Left forelimb (tissue), 1 donor: Measurements from ENCODE around the gene STK35.
A peak's percentile ranks its signal among the peaks of the same experiment; 100 is the strongest.

Experiments used
- DNase-seq: peaks from one replicate; pipeline ENCODE4 v3.0.0-alpha.2; 2018; ENCODE audit warnings: low spot score

Gene STK35

DNA sequence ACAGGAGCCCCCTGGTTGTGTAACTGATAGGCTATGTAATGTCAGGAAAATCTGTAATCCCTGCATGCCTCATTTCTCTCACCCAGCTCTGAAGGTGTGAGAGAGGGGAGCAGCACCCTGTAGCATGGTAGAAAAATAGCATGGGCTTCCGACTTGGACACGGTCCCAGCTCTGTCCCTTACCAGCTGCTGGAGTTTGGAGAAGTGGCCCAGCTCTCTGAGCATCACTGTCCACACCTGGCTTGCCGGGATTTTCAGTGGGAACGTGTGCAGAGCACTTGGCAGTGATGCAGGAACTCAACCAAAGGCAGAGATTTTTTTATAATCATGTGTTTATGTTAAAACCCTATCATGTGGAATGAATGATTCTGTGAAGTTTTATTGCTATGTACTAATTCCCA lies 34.6 kb downstream of the STK35 start:
- no peak for DNase-seq

DNA sequence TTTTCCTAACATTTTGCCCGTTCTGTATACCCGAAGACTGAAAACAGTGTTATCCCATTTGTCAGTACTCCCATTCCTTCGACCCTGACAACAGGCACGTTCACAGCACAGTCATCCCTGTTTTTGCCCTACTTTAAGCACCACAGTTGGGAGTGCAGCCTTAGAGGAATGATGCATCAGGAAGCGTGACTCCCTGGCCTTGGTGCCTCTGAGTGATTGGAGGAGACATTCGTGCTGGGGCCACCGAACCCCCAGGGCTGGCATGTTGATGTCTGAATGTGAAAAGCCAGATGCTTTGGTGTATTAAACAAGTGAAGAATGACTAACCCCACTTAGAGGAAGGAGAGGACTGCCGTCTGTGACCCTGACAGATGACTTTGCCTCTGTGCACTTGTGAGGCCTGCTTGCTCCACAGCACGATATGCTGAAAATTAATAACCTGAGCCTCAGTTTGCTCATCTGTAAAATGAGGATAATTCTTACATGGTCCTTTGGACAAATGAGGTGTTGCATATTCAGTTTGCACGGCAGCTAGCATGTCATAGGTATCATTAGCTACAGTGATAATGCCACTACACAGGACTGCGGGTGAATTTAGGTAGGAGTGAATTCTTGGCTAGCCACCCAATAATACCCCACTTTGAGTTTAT lies 36.0 kb downstream of the STK35 start:
- no peak for DNase-seq

DNA sequence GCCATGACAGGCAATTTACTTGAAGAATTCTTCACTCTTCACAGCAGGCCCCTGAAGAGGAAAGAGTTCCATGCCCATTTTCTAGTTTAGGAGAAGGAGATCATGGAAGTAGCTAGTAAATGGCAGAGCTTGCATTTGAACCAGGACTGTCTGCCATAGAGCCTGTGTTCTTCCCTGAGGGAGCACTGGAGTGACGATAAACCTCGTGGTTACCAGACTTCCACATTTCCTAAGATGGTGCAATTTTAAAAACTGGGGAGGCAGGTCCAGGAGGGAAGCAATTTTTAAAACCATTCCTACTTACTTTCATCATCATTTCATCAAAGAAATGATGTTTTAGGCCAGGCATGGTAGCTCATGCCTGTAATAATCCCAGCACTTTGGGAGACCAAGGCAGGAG lies 36.8 kb downstream of the STK35 start:
- no peak for DNase-seq

DNA sequence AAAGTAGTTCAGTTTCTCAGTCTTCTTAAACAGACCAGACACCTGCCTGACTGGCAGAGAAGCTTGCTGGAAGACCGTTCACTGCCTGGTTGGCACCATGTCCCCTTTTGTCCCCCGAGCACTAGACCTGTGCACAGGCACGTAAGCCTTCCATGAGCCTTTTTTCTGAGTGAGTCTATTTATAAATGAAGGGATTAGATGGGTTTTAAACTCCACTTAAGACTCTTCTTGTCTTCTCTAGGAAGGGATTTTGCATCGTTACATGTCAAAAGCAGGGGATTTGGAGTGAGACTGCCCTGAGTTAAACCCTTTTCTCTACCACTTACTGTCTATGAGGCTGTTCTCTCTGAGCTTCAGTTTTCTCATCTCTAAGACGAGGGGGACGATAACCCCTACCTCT lies 37.6 kb downstream of the STK35 start:
- DNase-seq, result no peak

DNA sequence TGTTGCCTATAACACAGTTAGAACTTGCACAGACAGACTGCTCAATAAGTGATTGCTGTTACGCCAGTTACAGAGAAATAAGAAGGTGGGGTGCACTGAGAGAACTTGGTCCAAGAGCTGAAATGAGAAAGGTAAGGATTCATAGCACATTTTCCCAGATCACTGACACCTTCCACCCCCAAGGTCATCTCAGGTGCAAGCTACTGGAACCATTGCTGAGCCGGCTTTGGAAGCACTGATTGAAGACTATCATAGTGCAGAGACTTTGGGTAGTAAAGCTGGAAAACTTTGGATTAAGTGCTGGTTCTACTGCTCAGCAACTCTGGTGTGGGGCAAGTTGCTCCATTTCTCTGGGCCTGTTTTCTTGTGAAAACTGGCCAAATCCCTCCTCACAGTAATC lies 38.1 kb downstream of the STK35 start:
- DNase-seq, result no peak

DNA sequence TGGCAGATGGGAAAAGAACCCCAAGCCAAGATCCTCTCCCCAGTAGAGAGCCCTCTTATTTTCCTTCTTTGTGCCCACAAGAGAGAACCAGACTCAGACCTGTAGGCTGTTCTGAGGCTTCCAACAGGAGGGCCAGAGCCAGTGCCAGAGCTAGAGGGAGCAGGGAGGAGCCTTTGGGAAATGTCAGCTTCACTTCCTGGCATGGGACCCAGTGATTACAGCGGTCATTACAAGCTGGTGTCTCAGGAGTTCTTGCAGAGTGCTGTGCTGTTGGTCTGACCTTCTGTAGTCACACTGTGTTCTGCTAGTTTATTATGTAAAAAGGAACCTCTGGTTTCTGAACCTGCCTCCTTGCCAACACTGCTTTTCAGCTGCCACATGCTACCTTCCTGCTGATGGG lies 38.9 kb downstream of the STK35 start:
- DNase-seq, result no peak

DNA sequence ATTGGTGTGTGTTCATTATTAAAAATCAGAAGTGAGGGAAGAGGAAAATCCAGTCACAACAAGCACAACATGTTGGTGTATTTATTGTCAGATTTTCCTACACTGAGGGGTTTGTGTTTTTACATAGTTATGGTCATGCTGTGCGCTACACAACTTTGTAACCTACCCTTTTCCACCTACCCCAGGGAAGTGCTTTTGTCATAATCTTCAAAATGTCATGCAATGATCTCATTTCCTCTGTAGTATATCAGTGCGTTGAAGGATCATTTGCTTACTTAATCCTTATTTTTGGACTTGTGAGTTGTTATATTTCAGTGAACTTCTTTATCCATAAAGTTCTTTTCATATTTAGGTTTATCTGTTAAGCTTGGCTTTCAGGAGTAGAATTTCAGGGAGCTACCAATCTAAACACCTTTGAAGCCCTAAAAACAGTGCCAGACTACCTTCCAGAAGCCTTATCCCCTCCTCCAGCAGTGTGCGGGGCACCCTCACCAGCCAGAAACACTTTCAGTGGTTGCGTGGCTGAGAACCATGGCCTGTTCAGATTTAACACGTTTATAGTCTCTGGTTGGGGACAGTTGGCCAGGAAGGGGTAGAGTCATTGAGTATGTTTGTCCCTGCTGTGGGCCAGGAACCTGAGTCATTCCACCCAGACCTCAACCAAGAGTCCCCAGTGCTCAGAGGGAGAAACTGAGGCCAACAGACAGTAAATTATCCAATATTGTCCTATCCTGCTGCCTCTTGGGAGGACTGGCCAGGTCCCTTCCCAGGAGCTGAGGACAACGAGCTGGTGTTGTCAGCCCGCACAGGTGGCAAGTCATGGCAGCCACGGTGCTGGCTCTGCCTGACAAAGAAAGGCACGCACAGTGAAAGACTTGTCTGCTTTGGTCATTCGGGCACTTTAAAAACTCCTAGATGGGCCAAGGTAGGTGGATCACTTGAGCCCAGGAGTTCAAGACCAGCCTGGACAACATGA lies 40.3 kb downstream of the STK35 start:
- no peak for DNase-seq

DNA sequence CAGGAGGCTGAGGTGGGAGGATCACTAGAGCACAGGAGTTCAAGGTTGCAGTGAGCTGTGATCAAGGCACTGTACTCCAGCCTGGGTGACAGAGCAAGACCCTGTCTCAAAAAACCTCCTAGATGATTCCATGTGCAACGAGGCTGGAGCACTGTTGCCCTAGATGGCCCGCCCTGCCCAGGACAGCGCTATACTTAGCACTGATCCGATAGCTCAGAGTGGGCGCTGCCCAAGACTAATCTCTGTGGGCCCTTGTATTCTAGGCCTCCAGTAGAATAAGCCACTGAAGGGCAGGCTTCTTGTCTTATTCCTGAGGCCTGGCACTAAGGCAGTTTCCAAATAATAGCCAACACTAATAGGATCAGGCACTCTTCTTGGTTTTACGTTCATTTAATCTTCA lies 41.0 kb downstream of the STK35 start:
- no peak for DNase-seq

DNA sequence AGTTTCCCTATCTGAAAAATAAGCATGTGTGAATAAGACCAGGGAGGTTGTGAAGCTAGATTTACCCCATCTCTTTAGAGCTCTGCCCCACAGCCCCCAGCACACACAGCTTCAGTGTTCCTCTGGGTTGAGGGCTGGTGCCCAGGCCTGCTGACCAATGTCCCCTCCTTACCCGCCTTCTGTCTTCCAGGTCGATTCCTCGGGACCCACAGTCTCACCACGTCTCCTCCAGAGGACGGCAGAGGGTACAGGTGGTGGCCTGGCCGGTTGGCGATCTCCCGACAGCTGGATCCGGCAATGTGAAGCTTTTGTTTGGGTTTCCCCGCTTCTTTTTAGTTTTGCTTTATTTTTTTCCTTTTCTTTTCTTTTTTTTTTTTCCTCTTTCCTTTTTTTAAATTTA lies 42.0 kb downstream of the STK35 start:
- no peak for DNase-seq

DNA sequence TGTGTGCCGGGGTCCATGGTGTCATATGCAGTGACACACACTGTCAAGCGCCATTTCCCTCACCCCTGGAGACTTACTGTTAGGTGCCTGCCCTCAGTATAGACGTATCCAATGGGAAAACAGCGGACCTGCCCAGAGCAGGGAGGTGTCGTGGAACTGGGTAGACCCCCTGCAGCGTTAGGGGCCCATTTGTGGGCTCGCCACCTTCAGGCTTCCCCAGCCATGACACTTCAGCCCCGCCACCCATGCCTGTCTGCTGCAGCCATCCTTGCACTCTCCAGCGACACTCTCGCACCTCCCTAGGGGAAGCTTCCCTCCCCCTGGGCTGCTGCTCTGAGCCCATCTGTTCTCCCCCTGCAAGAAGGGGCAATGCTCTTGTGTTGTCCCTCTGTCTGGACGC lies 43.2 kb downstream of the STK35 start:
- no peak for DNase-seq

DNA sequence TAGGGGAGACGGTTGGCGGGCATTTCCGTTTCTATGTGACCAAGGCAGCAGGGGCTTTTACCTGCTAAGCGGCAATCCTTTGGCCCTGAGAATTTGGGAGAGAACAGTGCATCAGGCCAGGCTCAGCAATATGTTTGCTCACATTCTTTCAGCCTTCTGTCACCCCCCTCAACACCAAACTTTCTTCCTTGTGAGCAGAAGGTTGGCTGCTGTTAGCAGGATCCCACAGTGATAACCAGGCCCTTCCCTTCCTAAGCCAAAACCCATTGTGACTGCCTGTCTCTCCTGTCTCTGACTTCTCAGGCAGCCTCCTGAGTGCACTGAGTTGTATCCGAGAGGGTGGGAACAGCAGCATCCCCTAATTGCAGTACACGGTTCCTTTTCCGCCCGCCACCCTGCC lies 43.7 kb downstream of the STK35 start:
- no peak for DNase-seq

DNA sequence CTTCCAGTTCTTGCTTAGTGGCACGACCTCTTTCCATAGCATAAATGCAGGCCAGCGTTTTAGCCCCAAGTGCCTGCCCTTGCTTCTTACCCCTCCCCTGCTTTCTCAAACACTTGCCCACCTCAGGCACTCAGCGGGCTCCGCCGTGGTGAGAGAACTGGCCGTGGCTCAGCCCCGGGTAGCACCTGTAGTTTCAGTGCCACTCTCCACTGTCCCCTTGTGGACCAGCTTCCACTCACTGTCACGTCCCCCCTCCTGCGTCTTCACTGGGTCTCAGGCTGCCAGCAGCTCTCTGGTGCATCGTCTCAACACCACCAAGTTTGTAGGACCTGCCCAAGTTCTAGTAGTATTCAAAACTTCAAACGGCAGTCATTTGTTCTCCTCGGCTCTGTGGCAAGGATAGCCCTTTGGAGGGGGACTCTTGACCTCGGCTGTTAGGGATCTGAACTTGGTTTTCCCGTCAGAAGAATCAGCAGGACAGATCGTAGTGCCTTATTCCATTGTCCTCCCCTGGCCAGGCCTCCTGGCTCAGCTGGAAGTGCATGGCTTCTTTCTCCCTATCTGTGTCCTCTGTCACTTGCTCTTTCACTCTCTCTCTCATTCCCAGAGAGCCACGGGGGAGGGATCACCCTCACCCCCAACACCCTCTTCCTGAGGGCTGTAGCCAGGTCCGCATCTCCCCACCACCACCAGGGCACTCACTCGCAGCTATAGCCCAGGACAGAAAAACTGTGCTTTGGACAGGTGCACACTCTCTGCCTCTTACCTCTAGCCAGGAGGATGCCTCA lies 44.6 kb downstream of the STK35 start:
- no peak for DNase-seq

DNA sequence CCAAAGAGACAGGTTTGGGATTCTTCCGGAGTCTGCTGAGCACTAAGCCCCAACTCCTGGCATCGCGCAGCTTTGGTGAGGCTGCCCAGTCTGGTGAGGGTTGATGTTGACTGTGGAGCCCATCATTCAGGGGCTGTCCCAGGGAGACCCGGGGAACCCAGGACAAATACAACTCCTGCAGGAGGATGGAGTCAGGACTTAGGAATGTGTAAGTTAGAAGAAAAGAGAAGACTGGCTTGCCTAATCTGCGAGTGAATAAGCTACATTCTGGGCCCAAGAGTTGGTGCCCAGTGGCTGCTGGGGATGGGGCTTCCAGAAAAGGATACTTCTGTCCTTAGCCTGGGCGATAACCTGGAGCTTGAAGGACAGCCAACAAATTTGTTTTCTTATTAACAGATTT lies 47.9 kb downstream of the STK35 start:
- DNase-seq, result no peak

DNA sequence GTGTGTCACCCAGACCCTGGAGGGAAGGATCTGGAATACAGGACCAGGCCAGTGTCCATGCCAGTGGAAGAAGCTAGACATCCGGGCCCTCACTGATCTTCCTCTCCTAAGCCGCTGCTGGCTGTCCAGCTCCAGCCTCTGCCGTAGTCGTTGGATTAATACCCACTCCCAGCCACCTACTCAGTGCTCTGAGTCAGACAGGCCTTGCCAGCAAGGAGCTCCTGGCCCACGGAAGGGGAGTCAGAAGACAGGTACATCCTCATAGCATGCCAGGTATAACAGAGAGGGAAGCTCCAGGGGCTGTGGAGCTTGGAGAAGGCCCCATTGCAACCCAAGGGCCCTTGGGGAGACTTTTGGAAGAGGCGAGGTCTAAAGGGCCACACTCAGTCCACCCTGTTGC lies 49.0 kb downstream of the STK35 start:
- DNase-seq, result no peak

DNA sequence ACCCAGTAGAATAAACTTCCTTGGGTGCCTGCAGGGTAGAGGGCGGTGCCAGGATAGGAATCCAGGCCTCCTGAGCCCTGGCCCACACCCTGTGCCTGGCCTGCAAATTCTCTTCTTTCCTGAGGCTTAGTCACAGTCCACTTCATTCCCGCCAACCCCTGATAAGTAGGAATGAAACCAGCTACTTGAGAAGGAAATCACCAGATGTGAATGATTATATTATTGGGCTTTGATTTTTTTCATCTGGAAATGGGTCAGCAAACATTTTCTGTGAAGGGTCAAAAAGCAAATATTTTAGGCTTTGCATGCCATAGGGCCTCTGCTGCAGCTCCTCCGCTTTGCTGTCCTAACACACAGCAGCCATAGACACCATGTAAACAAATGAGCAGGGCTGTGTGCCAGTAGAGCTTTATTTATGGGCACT lies 50.2 kb downstream of the STK35 start:
- no peak for DNase-seq

DNA sequence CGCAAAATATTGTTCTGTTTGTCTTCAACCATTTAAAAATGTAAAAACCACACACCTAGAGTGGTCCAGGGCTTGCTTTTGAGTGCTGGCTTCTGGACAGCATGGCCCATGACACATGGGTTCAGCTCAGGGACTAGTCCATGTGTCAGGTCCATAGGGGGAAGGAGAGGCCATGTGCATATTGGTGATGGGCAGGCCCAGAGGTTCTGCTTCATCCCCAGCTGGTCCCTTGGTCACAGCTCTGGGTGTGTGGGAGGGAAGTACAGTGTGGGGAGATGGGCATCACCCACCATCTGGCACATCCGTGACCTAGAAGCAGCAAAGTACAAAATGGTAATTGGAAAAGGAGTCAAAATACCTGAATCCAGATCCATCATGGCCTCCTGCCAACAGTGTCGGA lies 50.7 kb downstream of the STK35 start:
- no peak for DNase-seq

DNA sequence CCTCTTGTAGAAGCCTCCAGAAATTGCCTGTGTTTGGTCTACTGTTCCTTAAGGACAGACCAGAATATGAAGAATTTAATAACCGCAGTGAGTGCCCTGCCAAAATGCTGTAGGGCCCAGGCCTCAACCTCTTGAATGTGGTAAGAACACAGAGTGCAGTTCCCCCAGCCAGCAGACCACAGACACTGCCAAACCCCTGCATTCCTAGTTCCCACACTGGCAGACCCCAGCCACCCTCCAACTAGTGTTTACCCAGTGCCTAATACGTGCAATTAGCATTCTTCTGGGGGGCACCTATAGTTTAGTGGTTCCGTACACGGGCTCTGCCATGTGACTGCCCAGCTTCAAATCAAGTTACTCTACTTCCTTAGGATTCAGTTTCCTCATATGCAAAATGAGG lies 51.7 kb downstream of the STK35 start:
- DNase-seq, result no peak

DNA sequence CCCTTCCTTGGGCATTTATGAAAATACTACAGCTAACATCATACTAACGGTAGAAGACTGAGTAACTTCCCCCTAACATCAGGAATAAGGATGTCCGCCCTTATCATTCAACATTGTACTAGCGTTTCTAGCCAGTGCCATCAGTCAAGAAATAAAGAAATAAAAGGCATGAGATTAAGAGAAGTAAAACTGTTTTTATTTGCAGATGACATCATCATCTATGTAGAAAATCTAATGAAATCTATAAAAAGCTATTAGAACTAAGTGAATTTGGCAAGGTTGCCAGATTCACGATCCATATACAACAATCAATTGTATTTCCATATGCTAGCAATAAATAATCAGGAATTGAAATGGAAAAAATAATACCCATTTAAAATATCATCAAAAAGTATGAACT lies 54.6 kb downstream of the STK35 start:
- DNase-seq, result no peak

DNA sequence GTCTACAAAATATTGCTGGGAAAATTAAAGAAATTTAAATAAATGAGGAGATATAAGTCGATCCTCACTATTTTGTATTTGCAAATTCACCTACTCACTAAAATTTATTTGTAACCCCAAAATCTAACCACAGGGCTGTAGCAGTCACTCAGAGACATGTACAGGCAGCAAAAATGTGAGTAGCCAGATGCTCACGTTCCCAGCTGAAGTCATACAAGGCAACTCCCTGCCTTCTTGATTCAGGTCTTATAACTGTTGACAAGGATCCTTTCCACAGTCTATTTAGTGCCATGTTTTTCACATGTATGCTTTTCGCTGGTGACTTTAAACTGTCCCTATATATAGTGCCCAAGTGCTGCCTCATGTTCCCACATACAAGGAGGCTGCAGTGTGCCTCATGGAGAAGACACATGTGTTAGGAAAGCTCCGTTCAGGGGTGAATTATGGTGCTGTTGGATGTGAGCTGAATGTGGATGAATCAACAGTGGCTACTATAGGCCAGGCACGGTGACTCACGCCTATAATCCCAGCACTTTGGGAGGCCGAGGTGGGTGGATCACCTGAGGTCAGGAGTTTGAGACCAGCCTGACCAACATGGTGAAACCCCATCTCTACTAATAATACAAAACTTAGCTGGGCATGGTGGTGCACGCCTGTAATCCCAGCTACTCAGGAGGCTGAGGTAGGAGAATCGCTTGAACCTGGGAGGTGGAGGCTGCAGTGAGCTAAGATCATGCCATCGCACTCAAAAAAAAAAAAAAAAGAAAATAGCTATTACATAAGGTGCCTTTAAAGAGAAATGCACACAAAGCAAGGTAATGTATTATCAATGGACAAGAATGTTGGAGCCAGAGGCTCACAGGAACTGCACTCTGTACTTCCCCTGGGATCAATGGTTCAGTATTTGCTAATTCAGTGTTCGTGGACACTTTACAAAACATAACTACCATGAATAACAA lies 55.3 kb downstream of the STK35 start:
- DNase-seq, result no peak

DNA sequence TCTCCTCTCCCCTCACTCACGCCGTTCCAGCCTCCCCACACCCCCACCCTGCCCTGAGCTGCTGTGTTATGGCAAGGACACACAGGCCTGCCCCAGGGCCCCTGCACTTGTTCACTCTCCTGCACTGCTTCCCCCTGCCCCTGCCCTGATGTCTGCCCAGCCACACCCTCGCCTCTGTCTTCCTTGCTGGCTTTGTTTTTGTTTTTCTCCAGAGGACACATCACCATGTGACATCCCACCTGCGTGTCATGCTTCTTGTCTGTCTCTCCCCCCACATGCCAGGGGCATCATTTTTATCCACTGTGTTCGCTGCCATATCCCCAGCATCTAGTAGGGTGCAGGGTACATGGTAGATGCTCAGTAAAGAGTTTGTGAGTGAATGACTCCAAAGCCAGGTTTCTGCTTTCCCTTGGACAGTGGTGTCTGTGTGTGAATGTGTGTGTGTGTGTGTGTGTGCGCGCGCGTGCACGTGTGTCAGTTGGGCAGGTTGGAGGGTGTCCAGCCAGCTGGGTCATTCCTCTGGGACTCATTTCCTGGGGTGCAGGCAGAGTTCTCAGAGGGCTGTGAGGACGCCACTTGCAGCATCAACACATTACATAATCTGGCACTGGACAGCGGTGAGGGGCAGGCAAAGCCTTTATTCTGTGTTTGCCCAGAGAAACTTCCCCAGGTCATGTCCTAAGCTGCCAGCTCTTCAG lies 60.6 kb downstream of the STK35 start:
- peak; percentile 55 for DNase-seq

DNA sequence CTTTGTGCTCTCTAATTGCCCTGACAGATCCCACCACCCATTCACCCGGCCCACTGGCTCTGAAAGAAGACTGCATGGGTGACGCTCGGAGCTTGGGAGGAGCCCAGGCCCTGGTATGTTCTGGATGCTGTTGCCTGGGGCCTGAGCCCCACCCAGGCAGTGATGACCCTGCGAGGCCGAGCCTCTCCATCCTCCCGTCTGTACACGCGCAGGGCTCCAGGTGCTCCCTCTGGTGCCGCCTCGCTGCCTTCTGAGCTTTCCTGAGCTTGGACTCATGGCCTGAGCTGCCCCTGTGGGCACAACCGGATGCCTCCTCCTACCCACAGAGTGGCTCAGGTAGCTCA lies 61.2 kb downstream of the STK35 start:
- peak; percentile 25 for DNase-seq
